ENCODE measurements around the gene OR13C2. TPM values are rescaled to one million over a fixed set of nuclear protein-coding genes. Genes with fewer than 3 reads are reported as not detected.
"Not testable (repeated sequence)": the region's sequence is repeated elsewhere in the genome, so short reads cannot be mapped to it uniquely, and the experiment has no call there.

Gene OR13C2
- under 1 TPM in 1 of 5 donors, not detected in 4; 0.27 TPM for polyA plus RNA-seq (ENCODE audit: insufficient read depth in 1 of 5, insufficient read length in 5 of 5, low replicate concordance in 1 of 5)
- long read RNA-seq, donor 1: 0 reads
- long read RNA-seq, donor 2: 0 reads
- long read RNA-seq, donor 3: 0 reads
- long read RNA-seq, donor 4: 0 reads
- long read RNA-seq, donor 5: 0 reads
- long read RNA-seq, donor 6: 0 reads
- long read RNA-seq, donor 7: 0 reads
- long read RNA-seq, donor 8: 0 reads

GRCh38 chr9:104605527-104605926 is at the start of gene OR13C2:
Gene OR13C2, minus strand, starts transcription at chr9:104605627. Its CDS starts 0 bp downstream, at chr9:104605627.
- DNase-seq: not testable (repeated sequence)

GRCh38 chr9:104635456-104635855 is 30.0 kb upstream of the OR13C2 start:
- DNase-seq: no peak

DNA sequence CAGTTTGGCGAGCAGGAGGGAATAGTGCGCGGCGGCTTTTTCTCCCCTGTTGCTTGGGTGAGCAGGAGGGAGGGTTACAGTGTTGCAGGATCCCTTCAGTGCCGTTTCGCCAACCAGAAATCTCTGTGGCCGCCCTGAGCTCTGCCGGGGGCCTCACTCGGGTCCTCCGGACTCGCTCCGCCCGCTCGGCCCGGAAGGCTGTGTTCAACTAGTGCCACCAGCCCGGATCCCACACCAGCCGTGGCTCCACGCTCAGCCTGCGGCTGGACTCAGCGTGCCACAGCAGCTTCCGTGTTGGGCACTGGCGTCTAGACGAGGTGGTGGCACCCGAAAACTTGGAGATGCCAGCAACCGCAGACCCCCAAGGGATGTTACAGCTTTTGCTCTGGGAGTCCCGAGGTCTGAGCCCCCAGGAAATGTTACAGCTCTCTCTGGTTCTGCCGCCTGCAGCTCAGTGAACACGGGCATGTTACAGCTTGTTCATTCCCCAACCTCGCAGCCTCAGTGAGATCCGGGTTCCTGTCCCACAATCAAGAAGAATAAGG is 28.6 kb upstream of the OR13C2 start:
- DNase-seq: no peak

DNA sequence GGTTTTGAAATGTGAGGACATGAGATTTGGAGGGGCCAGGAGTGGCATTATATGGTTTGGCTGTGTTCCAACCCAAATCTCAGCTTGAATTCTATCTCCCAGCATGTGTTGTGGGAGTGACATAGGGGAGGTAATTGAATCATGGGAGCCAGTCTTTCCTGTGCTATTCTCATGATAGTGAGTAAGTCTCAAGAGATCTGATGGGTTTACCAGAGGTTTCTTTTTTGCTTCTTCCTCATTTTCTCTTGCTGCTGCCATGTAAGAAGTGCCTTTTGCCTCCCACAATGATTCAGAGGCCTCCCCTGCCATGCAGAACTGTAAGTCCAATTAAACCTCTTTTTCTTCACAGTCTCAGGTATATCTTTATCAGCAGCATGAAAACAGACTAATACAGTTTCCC is 20.5 kb upstream of the OR13C2 start:
- not testable (repeated sequence) for DNase-seq

- no peak for DNase-seq
Measured at GRCh38 chr9:104618104-104618503, 12.7 kb upstream of the OR13C2 start, which contains the start of gene OR13C9. Gene OR13C9, minus strand, starts transcription at chr9:104618204. Its CDS starts 0 bp downstream, at chr9:104618204.

GRCh38 chr9:104617418-104617817 is 12.0 kb upstream of the OR13C2 start:
- no peak for DNase-seq

- no peak for DNase-seq
Measured at GRCh38 chr9:104611213-104611612, 5.8 kb upstream of the OR13C2 start.

DNA sequence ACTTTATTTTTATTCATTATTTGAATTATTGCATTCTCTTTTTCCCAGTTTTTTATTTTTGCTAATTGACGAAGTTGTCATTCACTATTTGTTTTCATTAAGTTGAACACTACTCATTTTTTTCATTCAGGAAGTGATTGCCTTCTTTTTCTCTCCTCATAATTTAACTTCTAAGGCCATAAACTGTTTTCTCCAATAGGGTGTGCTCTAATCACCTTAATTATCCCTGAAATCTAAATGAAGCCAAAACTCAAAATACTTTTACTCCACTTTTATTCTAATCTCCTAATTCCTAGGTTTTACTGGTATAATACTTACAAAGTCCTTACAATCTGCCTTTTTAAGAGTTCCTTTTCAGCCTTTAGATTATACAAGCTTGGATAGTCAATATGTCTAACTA is 2.9 kb upstream of the OR13C2 start:
- DNase-seq: no peak

- no peak for DNase-seq
Measured at GRCh38 chr9:104606152-104606551, 725 bp upstream of the OR13C2 start.

DNA sequence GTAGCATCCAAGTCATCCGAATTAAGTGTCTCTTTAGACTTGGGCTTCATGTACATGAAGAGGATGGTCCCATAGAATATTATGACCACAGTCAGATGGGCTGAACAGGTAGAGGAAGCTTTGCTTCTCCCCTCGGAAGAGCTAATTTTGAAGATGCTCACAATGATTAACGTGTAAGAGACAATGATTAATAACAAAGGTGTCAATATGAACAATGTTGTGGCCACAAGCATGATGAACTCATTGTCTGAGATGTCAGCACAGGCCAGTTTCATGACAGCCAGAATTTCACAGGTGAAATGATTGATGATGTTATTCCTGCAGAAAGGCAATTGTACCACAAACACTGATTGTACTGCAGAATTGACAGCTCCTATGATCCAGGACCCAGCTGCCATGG is 626 bp downstream of the OR13C2 start:
- DNase-seq: no peak

DNA sequence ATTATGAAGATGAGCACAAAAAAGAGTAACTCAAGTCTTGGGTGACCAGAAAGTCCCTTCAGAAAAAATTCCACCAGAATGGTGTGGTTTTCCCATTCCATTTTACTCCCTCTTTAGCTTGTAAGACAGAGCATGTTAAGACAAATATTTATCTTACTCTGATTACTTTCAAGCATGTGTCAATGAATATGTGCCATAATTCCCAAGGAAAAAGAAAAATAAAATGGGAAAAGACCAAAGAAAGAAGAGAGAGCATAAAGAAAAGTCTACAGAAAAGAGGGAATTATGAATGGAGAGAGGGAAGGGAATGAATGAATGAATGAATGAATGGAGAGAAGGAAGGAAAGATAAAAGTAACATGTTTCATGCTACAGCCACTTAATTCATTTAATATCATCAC is 6.1 kb downstream of the OR13C2 start, which contains the start of gene OR13C5:
Gene OR13C5 (minus strand): TSS at position 101 of the 400 bp plus-strand sequence. CDS start 0 bp downstream, at position 101.
- DNase-seq: not testable (repeated sequence)

GRCh38 chr9:104598749-104599148 is 6.7 kb downstream of the OR13C2 start:
- DNase-seq: not testable (repeated sequence)

DNA sequence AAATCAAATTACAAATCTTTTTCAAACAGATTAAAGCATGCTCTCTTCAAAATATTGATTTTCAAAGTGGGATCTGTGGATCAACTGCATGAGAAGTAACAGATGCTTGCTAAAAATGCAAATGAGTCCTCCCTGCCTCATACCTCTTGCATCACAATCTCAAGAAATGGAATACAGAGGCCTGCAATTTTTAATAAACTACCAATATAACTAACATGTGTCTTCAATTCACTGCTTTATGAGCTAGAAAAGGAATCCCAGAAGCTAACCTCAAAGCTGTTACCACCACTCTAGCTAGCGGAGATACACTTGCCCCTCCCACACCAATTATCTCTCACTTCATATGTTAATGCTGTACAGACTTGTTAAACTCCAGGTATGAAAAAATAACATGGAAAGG is 15.8 kb downstream of the OR13C2 start:
- DNase-seq: no peak

DNA sequence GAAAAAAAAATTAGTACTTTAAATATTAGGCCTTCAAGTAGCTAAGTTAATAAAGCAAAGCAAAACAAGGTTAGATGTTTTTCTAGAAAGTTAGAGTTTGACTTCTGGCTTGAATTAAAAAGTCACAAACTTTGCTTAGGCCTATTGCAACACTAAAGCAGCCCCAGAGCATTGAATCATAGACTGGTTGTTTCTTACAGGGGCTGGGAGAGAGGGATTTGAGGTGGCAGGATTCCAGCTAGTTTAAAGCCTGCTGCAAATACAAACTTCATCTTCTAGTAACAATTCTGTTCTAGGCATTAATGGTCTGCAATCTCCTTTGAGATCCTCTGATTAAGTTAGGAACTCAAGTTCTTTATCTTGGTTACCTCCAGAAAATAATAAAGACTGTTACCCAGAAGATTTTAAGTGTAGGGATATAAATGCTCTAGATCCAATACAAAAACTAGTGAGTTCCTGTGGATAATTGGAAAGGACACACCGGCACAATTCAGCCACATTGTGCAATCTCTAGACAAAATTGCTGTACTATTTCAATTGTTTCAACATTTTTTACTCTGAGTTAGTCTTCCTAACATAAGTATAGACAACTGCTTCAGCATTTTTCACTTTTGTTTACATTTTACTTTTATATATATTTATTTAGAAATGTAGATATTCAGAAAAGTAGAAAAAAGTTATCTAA is 18.8 kb downstream of the OR13C2 start:
- DNase-seq: peak; percentile 2 to 22

- DNase-seq: no peak
Measured at GRCh38 chr9:104580562-104580961, 24.9 kb downstream of the OR13C2 start.

GRCh38 chr9:104577263-104577662 is 28.2 kb downstream of the OR13C2 start:
- DNase-seq: no peak

GRCh38 chr9:104575456-104575855 is 30.0 kb downstream of the OR13C2 start:
- DNase-seq: no peak

DNA sequence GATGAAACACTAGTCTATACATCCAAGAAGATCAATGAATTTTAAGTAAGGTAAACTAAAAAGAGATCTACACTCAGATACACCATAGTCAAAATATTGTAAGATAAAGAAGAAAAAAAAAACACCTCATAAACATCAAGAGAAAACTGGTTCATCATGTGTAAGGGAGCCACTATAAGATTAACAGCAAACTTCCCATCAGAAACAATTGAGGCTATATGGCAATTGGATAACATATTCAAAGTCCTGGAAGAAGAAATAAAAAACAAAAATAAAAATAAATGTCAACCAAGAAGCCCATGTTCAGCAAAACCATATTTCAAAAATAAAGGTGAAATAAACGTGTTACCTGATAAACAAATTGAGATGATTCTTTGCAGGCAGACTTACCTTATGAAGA is 32.8 kb downstream of the OR13C2 start:
- DNase-seq: no peak

DNA sequence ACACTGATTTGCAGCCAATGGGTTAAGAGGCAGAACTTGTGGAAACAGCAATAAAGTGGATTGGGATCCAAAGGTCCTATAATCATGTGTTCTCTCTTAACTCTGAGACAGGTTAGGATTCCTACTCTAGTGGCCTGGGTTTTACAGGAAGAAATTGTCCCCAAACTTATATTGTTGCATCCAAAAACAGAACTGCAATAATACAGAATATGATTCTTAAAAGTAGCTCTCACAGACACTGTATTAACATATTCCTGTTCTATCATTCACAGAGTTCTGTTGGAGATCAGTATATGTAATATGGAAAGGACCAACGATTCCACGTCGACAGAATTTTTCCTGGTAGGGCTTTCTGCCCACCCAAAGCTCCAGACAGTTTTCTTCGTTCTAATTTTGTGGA is 36.6 kb downstream of the OR13C2 start, which contains the start of gene OR13C8:
Gene OR13C8 (plus strand): TSS at position 301 of the 400 bp plus-strand sequence. CDS start 0 bp downstream, at position 301.
- DNase-seq: no peak

DNA sequence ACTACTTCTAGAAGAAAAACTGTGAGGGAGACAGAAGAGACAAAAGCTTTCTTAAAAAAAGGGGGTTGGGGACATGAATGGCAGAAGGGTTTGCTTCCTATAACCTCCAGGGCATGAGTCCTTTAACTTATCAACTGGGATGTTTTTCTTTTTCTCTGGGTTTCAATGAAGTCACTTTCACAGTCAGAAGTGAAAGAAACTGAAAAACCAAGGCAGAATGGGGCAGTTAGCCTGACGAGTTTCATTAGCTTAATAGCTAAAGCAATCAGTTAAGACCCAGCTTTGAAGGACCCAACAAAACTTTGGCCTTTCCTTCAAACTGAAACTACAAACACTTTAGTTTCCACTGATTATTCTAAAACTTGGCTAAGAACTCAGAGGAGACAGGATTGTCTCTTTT is 41.1 kb downstream of the OR13C2 start:
- DNase-seq: no peak

DNA sequence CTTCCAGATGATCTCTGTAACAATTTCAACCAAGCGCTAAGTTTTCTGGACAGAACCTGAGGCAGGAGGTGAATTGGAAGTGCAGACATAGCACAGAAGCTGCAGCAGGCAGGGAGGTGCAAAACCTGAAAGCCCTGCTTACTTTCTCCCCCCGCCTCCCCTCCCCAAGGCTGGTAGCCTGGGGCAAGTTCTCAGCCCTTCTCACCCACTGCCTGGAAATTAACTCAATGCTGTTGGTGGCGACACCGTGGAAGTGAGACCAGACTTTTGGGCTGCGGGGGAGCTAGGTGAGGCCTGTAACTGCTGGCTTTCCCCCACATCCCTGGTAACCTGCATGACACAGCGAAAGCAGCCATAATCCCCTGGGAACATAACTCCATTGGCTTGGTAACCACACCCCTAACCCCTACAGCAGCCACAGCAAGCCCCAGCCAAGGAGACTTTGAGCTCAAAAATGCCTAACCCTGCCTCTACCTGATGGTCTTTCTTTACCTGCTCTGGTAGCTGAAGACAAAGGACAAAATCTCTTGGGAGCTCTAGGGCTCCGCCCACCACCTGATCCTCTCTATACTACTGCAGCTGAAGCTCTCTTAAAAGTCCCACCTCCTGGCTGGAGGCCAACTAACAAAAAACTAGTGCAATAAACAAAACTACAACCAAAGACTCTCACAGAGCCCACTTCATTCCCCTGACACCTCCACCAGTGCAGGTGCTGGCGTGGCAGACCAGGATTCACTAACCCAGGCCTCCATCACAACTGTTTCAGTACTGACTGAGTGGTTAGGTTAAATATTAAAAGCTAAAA is 48.4 kb downstream of the OR13C2 start:
- no peak for DNase-seq

GRCh38 chr9:104555521-104555920 is 49.9 kb downstream of the OR13C2 start:
- no peak for DNase-seq
